ENCODE results near the gene KCTD10. TPM values are rescaled to one million over a fixed set of nuclear protein-coding genes. Genes with fewer than 3 reads are reported as not detected.

KCTD10 gene
- total RNA-seq, 1 experiment from 2014 or later: 41.5 TPM

DNA sequence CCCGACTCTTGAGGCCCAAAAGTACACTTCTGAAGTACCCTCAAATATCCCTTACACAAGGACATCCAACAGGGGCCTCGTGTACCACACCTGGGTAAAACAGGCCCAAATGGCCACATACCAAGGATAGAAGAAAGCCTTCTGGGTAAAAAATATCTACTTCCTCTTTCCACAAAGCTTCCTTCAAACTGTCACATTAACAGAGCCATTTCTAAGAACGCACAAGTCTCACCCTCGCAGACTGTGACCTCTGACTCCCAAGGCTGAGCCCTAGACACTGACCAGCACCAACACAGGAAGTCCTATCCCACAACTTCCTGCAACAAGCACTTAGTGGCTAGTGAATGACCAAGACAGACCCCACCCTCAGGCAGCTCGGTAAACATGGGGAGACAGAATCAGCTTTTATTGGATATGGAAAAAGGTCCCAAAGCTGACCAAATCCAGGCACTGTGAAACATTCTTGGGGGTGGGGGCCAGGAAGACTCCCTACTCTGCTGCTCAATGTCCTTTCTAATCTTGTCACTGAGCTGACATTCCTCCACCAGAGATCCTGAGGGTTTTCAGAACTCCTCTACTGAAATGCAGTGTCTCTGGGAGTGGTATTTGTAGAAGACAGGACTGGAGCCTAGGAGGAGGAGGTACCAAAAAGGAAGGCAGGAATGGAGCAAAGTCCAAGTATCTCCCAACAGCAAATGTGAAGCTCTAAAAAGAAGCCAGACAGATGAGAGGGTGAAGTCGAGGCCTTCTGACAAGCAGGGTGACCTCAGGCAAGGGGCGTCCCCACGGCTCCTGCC lies 15.9 kb downstream of the KCTD10 start:
- Histone ChIP-seq H3K9me3 (no peaks in the 10 kb centered on the region), H3K4me1 (peaks cover 43% of the 10 kb centered on the region), H3K27me3 (replicated peaks; ENCODE audit: control insufficient read depth, insufficient read depth, low read length) (no peaks in the 10 kb centered on the region), H3K4me3 (ENCODE audit: low read depth, low read length) (peak overlapping the region; percentile 23), H3K36me3 (ENCODE audit: control insufficient read depth, insufficient read depth, low read length) (peaks cover 2% of the 10 kb centered on the region)
- BruUV-seq (replicated peaks): TSS peak; percentile 32
- peaks cover 59% of the 10 kb centered on the region for H3K36me3 Mint-ChIP-seq (ENCODE audit: insufficient read depth, unreplicated experiment)
- CTCF ChIA-PET: interaction anchor here (1.2 to 3.1 kb wide), 4 partner anchors 16 to 137 kb away, joined by 4 to 18 read pairs (median 10); partner anchors contain the start of genes KCTD10 and UBE3B
- no peaks in the 10 kb centered on the region for H3K27me3 Mint-ChIP-seq (ENCODE audit: insufficient read depth, unreplicated experiment)
- peak; percentile 68 to 73 for DNase-seq
- TF ChIP-seq, protein P1, sequence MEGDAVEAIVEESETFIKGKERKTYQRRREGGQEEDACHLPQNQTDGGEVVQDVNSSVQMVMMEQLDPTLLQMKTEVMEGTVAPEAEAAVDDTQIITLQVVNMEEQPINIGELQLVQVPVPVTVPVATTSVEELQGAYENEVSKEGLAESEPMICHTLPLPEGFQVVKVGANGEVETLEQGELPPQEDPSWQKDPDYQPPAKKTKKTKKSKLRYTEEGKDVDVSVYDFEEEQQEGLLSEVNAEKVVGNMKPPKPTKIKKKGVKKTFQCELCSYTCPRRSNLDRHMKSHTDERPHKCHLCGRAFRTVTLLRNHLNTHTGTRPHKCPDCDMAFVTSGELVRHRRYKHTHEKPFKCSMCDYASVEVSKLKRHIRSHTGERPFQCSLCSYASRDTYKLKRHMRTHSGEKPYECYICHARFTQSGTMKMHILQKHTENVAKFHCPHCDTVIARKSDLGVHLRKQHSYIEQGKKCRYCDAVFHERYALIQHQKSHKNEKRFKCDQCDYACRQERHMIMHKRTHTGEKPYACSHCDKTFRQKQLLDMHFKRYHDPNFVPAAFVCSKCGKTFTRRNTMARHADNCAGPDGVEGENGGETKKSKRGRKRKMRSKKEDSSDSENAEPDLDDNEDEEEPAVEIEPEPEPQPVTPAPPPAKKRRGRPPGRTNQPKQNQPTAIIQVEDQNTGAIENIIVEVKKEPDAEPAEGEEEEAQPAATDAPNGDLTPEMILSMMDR (IDR thresholded peaks at IDR 0.05; ENCODE audit: insufficient read depth in 1 of 2, low read depth in 1 of 2, low read length in 1 of 2, severe bottlenecking in 1 of 2, unreplicated experiment in 1 of 2): no peak
- intact Hi-C loops (cut with micrococcal nuclease; ENCODE audit: unreplicated experiment): loop anchor here (1.0 kb wide), 2 partner anchors 16 to 29 kb away; partner anchors contain the start of genes KCTD10 and UBE3B
- POLR2A ChIA-PET: interaction anchor here (1.2 to 1.3 kb wide), 2 partner anchors 16 to 235 kb away, joined by 3 to 23 read pairs; partner anchors contain the start of genes KCTD10 and UBE3B
- peak overlapping the region; percentile 95 for H3K27ac Mint-ChIP-seq (ENCODE audit: unreplicated experiment)
- no peaks in the 10 kb centered on the region for H3K9me3 Mint-ChIP-seq (ENCODE audit: unreplicated experiment)
- peak overlapping the region; percentile 65 for H3K4me3 Mint-ChIP-seq (ENCODE audit: unreplicated experiment)
- peaks cover 47% of the 10 kb centered on the region for H3K4me1 Mint-ChIP-seq (ENCODE audit: low read depth, unreplicated experiment)

DNA sequence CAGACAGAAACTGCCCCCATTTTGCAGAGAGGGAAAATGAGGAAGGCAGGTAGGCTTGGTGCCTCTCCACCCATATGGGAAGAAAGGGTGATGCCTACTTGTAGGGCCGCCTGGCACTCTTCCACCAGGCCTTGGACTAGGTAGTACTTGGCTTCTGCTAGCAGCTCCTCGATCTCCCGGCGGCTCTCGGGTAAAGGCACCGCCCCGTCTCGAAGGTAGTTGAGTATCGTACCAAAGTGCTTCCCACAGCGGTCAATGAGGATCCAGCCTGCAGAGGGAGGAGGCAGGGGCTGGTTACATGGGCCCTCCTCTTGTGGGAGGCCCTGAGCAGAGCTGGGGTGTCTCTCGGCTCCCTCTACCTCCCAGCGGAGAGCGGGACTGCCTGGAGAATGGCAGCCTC lies 16.6 kb downstream of the KCTD10 start:
- H3K27ac Mint-ChIP-seq (ENCODE audit: unreplicated experiment): peak overlapping the region; percentile 95
- H3K27me3 ChIP-seq (replicated peaks; ENCODE audit: control insufficient read depth, insufficient read depth, low read length): no peaks in the 10 kb centered on the region
- H3K9me3 ChIP-seq: no peaks in the 10 kb centered on the region
- no peak for DNase-seq
- no TSS peak for BruUV-seq (replicated peaks)
- intact Hi-C loops (cut with micrococcal nuclease; ENCODE audit: unreplicated experiment): no loop called here
- ChIA-PET POLR2A (interaction anchor here (1.3 kb wide), 1 partner anchor 17 kb away, joined by 23 read pairs; the partner anchor contains the start of genes KCTD10 and UBE3B), CTCF (interaction anchor here (1.4 to 3.1 kb wide), 3 partner anchors 17 to 32 kb away, joined by 8 to 18 read pairs (median 12); partner anchors contain the start of genes KCTD10 and UBE3B)
- peak overlapping the region; percentile 23 for H3K4me3 ChIP-seq (ENCODE audit: low read depth, low read length)
- TF ChIP-seq, protein P1 (IDR thresholded peaks at IDR 0.05; ENCODE audit: insufficient read depth in 1 of 2, low read depth in 1 of 2, low read length in 1 of 2, severe bottlenecking in 1 of 2, unreplicated experiment in 1 of 2): no peak
- H3K27me3 Mint-ChIP-seq (ENCODE audit: insufficient read depth, unreplicated experiment): no peaks in the 10 kb centered on the region
- H3K4me1 ChIP-seq: peaks cover 43% of the 10 kb centered on the region
- H3K4me3 Mint-ChIP-seq (ENCODE audit: unreplicated experiment): peak overlapping the region; percentile 65
- H3K36me3 Mint-ChIP-seq (ENCODE audit: insufficient read depth, unreplicated experiment): peaks cover 66% of the 10 kb centered on the region
- no peaks in the 10 kb centered on the region for H3K9me3 Mint-ChIP-seq (ENCODE audit: unreplicated experiment)
- H3K36me3 ChIP-seq (ENCODE audit: control insufficient read depth, insufficient read depth, low read length): peaks cover 2% of the 10 kb centered on the region
- peaks cover 47% of the 10 kb centered on the region for H3K4me1 Mint-ChIP-seq (ENCODE audit: low read depth, unreplicated experiment)

DNA sequence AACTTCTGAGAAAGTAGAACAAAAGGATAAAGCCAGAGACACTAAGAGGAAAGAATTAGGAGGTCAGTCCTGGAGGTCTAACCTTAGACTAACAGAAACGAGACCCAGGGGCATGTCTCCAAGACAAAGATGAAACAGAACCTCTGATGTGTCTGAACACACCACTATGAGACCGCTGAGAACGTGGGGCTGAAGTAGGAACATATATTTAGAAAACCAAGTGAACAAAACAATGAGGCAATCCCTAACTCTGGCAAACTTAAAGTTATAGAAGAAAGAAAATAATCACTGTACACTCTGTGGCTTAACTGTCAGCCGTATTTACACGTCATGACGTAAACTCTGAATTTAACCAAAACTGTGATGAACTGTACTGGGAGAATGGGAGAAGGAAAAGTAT lies 17.9 kb downstream of the KCTD10 start:
- H3K4me1 ChIP-seq: peaks cover 43% of the 10 kb centered on the region
- intact Hi-C loops (cut with micrococcal nuclease; ENCODE audit: unreplicated experiment): no loop called here
- DNase-seq: no peak
- no peaks in the 10 kb centered on the region for H3K27me3 ChIP-seq (replicated peaks; ENCODE audit: control insufficient read depth, insufficient read depth, low read length)
- TF ChIP-seq, protein P1 (IDR thresholded peaks at IDR 0.05; ENCODE audit: insufficient read depth in 1 of 2, low read depth in 1 of 2, low read length in 1 of 2, severe bottlenecking in 1 of 2, unreplicated experiment in 1 of 2): no peak
- peak overlapping the region; percentile 30 for H3K27ac Mint-ChIP-seq (ENCODE audit: unreplicated experiment)
- H3K4me3 Mint-ChIP-seq (ENCODE audit: unreplicated experiment): no peak overlapping the region
- no peak overlapping the region for H3K4me3 ChIP-seq (ENCODE audit: low read depth, low read length)
- no TSS peak for BruUV-seq (replicated peaks)
- H3K4me1 Mint-ChIP-seq (ENCODE audit: low read depth, unreplicated experiment): peaks cover 42% of the 10 kb centered on the region
- no peaks in the 10 kb centered on the region for H3K27me3 Mint-ChIP-seq (ENCODE audit: insufficient read depth, unreplicated experiment)
- peaks cover 71% of the 10 kb centered on the region for H3K36me3 Mint-ChIP-seq (ENCODE audit: insufficient read depth, unreplicated experiment)
- POLR2A ChIA-PET: no interaction called here
- CTCF ChIA-PET: no interaction called here
- H3K36me3 ChIP-seq (ENCODE audit: control insufficient read depth, insufficient read depth, low read length): peaks cover 2% of the 10 kb centered on the region
- no peaks in the 10 kb centered on the region for H3K9me3 ChIP-seq
- no peaks in the 10 kb centered on the region for H3K9me3 Mint-ChIP-seq (ENCODE audit: unreplicated experiment)

All from Caco-2 (cell line).